UCSD-AML1 (cell line): Measurements from ENCODE around the gene GMPR.
A peak's percentile ranks its signal among the peaks of the same experiment; 100 is the strongest.

Experiments used
- DNase-seq: peaks from one replicate; lab custom pipeline; 2025; ENCODE audit not compliant: unreplicated experiment; lab: John Stamatoyannopoulos, UW

The GMPR gene

GRCh38 chr6:16238057-16238962 lies at the start of gene GMPR:
Gene GMPR (plus strand): TSS chr6:16238587. CDS start chr6:16238694, 107 bp downstream.
- peak; percentile 89 for DNase-seq

- DNase-seq, result no peak
Measured at GRCh38 chr6:16190214-16190613, 48.2 kb upstream of the GMPR start.

- DNase-seq, result no peak
Measured at GRCh38 chr6:16196260-16196983, 42.0 kb upstream of the GMPR start.

GRCh38 chr6:16196984-16197546 lies 41.3 kb upstream of the GMPR start:
- DNase-seq, result no peak

GRCh38 chr6:16198061-16198705 lies 40.2 kb upstream of the GMPR start:
- no peak for DNase-seq

GRCh38 chr6:16199804-16200203 lies 38.6 kb upstream of the GMPR start:
- no peak for DNase-seq

GRCh38 chr6:16200321-16200883 lies 38.0 kb upstream of the GMPR start:
- DNase-seq, result no peak

GRCh38 chr6:16201706-16202105 lies 36.7 kb upstream of the GMPR start:
- DNase-seq, result no peak

GRCh38 chr6:16204653-16205376 lies 33.6 kb upstream of the GMPR start:
- DNase-seq, result no peak

GRCh38 chr6:16205377-16206144 lies 32.8 kb upstream of the GMPR start:
- no peak for DNase-seq

- no peak for DNase-seq
Measured at GRCh38 chr6:16206595-16207037, 31.8 kb upstream of the GMPR start.

- DNase-seq, result no peak
Measured at GRCh38 chr6:16208989-16209388, 29.4 kb upstream of the GMPR start.

GRCh38 chr6:16209539-16209938 lies 28.8 kb upstream of the GMPR start:
- DNase-seq, result no peak

- no peak for DNase-seq
Measured at GRCh38 chr6:16212276-16212675, 26.1 kb upstream of the GMPR start.

GRCh38 chr6:16216501-16217155 lies 21.8 kb upstream of the GMPR start:
- no peak for DNase-seq

GRCh38 chr6:16217156-16217721 lies 21.1 kb upstream of the GMPR start:
- DNase-seq, result no peak

GRCh38 chr6:16222826-16223225 lies 15.6 kb upstream of the GMPR start:
- DNase-seq, result no peak

GRCh38 chr6:16223362-16223761 lies 15.0 kb upstream of the GMPR start:
- DNase-seq, result no peak

- peak; percentile 19 for DNase-seq
Measured at GRCh38 chr6:16224409-16224808, 14.0 kb upstream of the GMPR start.
